Stimulated activated CD4-positive, alpha-beta T cell treated with anti-CD3 and anti-CD28 coated beads, Interleukin-2, amount 100 ng/mL, for 4 hours (primary cell): ENCODE results near the gene PGLYRP4.

Experiments used
- DNase-seq: peaks from one replicate; pipeline ENCODE4 v3.0.0-alpha.2; 2020; ENCODE audit warnings: low read depth

The PGLYRP4 gene

GRCh38 chr1:153288634-153289275, 59.9 kb downstream of the PGLYRP4 start:
- no peak for DNase-seq
